Lung (tissue), 12 donors: ENCODE measurements around the gene PYM1. TPM values are rescaled to one million over a fixed set of nuclear protein-coding genes. Genes with fewer than 3 reads are reported as not detected.

ENCODE experiments used
- ATAC-seq: fragments of 200-7000 bp; cut with Tn5 transposase; one replicate; pipeline ENCODE4 v1.9.1; 2020; ENCODE audit warnings: moderate number of reproducible peaks; ENCODE audit not compliant: insufficient read depth, low FRiP score
- DNase-seq, 3 donors: peaks; one replicate each; pipeline ENCODE4 v3.0.0-alpha.2; 2013 to 2017
- H3K27ac ChIP-seq, 2 donors: one replicate each; pipeline ENCODE4 v1.5.1; 2013; ENCODE audit warnings: mild to moderate bottlenecking in 2 of 2, moderate library complexity in 2 of 2, control low read depth in 1 of 2, inconsistent platforms in 1 of 2, low read depth in 1 of 2, low read length in 1 of 2
- H3K27me3 ChIP-seq, 3 donors: one replicate each; pipeline ENCODE4 v1.5.1; 2013; ENCODE audit warnings: low read length in 2 of 3; ENCODE audit not compliant: control insufficient read depth in 3 of 3, insufficient read depth in 3 of 3
- H3K36me3 ChIP-seq, 4 donors: one replicate each; pipeline ENCODE4 v1.5.1; 2013; ENCODE audit warnings: low read length in 4 of 4, mild to moderate bottlenecking in 1 of 4, moderate library complexity in 1 of 4; ENCODE audit not compliant: control insufficient read depth in 4 of 4, insufficient read depth in 4 of 4
- H3K4me1 ChIP-seq, 5 donors: one replicate each; pipeline ENCODE4 v1.5.1; 2013; ENCODE audit warnings: low read length in 5 of 5, mild to moderate bottlenecking in 2 of 5, moderate library complexity in 1 of 5; ENCODE audit not compliant: control insufficient read depth in 5 of 5, insufficient read depth in 5 of 5
- H3K4me3 ChIP-seq: one replicate; pipeline ENCODE4 v1.5.1; 2013; ENCODE audit warnings: mild to moderate bottlenecking, control low read depth, moderate library complexity
- H3K9ac ChIP-seq, 2 donors: one replicate each; pipeline ENCODE4 v1.5.1; 2013; ENCODE audit warnings: low read length in 2 of 2, control low read depth in 1 of 2; ENCODE audit not compliant: insufficient read depth in 1 of 2
- H3K9me3 ChIP-seq, 4 donors: one replicate each; pipeline ENCODE4 v1.5.1; 2013; ENCODE audit warnings: low read length in 3 of 4, mild to moderate bottlenecking in 1 of 4, moderate library complexity in 1 of 4; ENCODE audit not compliant: control insufficient read depth in 4 of 4, insufficient read depth in 3 of 4
- CTCF ChIP-seq: IDR thresholded peaks from 2 replicates; pipeline ENCODE4 v1.5.1; 2012; ENCODE audit warnings: mild to moderate bottlenecking; ENCODE audit errors: control extremely low read depth, extremely low read depth
- WGBS, 2 donors: extraction: QIAGEN DNeasy Blood & Tissue Kit; methylation state at CpG; one replicate each; pipeline ENCODE4 v1.1.7; 2013; 5-methylcytosine and 5-hydroxymethylcytosine counted together
- polyA plus RNA-seq, 2 donors: library from polyadenylated mRNA; stranded (reverse); fragments of 200-250 nt; gene quantifications; one replicate each; pipeline ENCODE4 v1.2.1, GENCODE V29; 2013
- total RNA-seq, 2 donors: library from RNA; depleted of rRNA in 1 of 2; stranded (reverse); fragments of >200 nt in 1 of 2; gene quantifications; one replicate each; pipeline ENCODE4 v1.2.1, GENCODE V29; 2014 to 2021
- donor health status: control.
- donor health status: control.
- donor health status: Bipolar disorder and iron deficiency.
- donor health status: healthy.
- donor health status: DM: yes; HTN: yes; CAD: no.

PYM1 gene
- total and polyA plus RNA-seq, 4 donors, result 32.0 to 44.9 (median 35.0) TPM

GRCh38 chr12:55972042-55972441 is 44.3 kb upstream of the PYM1 start:
- peak in 1 of 3 donors; percentile 6 for DNase-seq
- Histone ChIP-seq H3K4me3 (no peak overlapping the region), H3K27ac (peak overlapping the region in 1 of 2 donors; percentile 38), H3K36me3 (peaks cover 0 to 20% (median 6%) of the 10 kb centered on the region in 4 donors), H3K9me3 (no peaks in the 10 kb centered on the region), H3K9ac (no peak overlapping the region), H3K4me1 (peaks cover 3 to 45% (median 12%) of the 10 kb centered on the region in 5 donors), H3K27me3 (no peaks in the 10 kb centered on the region)
- no peak for ATAC-seq
- no peak for TF ChIP-seq CTCF
- WGBS, 2 donors, result 59 to 75% methylated on average over 3 of the region's 3 CpGs

GRCh38 chr12:55970775-55971174 is 43.1 kb upstream of the PYM1 start:
- no peak for DNase-seq
- H3K4me1 ChIP-seq, result peaks cover 1 to 45% (median 12%) of the 10 kb centered on the region in 5 donors
- 89 to 92% methylated on average over 7 of the region's 7 CpGs for WGBS, 2 donors
- no peaks in the 10 kb centered on the region for H3K9me3 ChIP-seq
- H3K9ac ChIP-seq, result no peak overlapping the region
- ATAC-seq, result no peak
- no peak for TF ChIP-seq CTCF
- H3K27me3 ChIP-seq, result no peaks in the 10 kb centered on the region
- no peak overlapping the region for H3K4me3 ChIP-seq
- no peak overlapping the region for H3K27ac ChIP-seq
- H3K36me3 ChIP-seq, result peaks cover 0 to 16% (median 4%) of the 10 kb centered on the region in 4 donors

DNA sequence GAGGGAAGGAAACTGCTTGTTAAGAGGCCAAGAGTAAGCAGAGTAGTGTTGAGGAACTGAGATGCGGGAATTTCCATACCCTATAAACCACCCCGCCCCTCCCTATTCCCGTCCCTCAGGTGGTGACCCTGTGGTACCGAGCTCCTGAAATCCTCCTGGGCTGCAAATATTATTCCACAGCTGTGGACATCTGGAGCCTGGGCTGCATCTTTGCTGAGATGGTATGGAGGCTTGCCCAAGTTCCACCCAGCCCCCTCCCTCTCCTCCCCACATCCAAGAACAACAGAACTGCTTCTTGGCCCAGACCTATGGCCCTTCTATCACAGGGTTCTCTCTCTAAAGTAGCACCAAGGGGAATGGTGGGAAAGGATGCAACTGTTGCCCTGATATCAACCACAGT is 41.7 kb upstream of the PYM1 start:
- WGBS, 2 donors, result 83 to 98% methylated on average over 4 of the region's 4 CpGs
- Histone ChIP-seq H3K27ac (no peak overlapping the region), H3K9me3 (no peaks in the 10 kb centered on the region), H3K36me3 (peaks cover 0 to 16% (median 4%) of the 10 kb centered on the region in 4 donors), H3K4me3 (no peak overlapping the region), H3K27me3 (no peaks in the 10 kb centered on the region), H3K4me1 (peaks cover 3 to 33% (median 6%) of the 10 kb centered on the region in 5 donors), H3K9ac (no peak overlapping the region)
- no peak for TF ChIP-seq CTCF
- ATAC-seq (no peak), DNase-seq (peak in 1 of 3 donors; percentile 27)
